ELF-1 (cell line): ENCODE results near the gene PGM2L1.
"Not testable (repeated sequence)": the region's sequence is repeated elsewhere in the genome, so short reads cannot be mapped to it uniquely, and the experiment has no call there.

Experiments
- DNase-seq: peaks from one replicate; pipeline ENCODE4 v3.0.0-alpha.2; 2016; ENCODE audit warnings: low read depth, low spot score

PGM2L1 gene

GRCh38 chr11:74400606-74401005 lies 2.4 kb upstream of the PGM2L1 start:
- no peak for DNase-seq

- DNase-seq: peak; percentile 63
Observed at GRCh38 chr11:74397501-74398243, 561 bp downstream of the PGM2L1 start.

- DNase-seq: no peak
Observed at GRCh38 chr11:74392256-74392655, 6.0 kb downstream of the PGM2L1 start.

GRCh38 chr11:74391193-74391592 lies 7.0 kb downstream of the PGM2L1 start:
- no peak for DNase-seq

- no peak for DNase-seq
Observed at GRCh38 chr11:74390697-74391096, 7.5 kb downstream of the PGM2L1 start.

GRCh38 chr11:74388678-74389327 lies 9.4 kb downstream of the PGM2L1 start:
- no peak for DNase-seq

GRCh38 chr11:74384641-74385040 lies 13.6 kb downstream of the PGM2L1 start:
- no peak for DNase-seq

- no peak for DNase-seq
Observed at GRCh38 chr11:74380746-74381439, 17.3 kb downstream of the PGM2L1 start.

- no peak for DNase-seq
Observed at GRCh38 chr11:74377689-74378088, 20.5 kb downstream of the PGM2L1 start.

GRCh38 chr11:74373382-74373781 lies 24.9 kb downstream of the PGM2L1 start:
- no peak for DNase-seq

GRCh38 chr11:74371269-74372052 lies 26.8 kb downstream of the PGM2L1 start:
- no peak for DNase-seq

- no peak for DNase-seq
Observed at GRCh38 chr11:74370123-74370522, 28.1 kb downstream of the PGM2L1 start.

- no peak for DNase-seq
Observed at GRCh38 chr11:74367881-74368280, 30.4 kb downstream of the PGM2L1 start.

- DNase-seq: peak; percentile 51
Observed at GRCh38 chr11:74366576-74366975, 31.7 kb downstream of the PGM2L1 start.

- not testable (repeated sequence) for DNase-seq
Observed at GRCh38 chr11:74365805-74366204, 32.4 kb downstream of the PGM2L1 start.

- no peak for DNase-seq
Observed at GRCh38 chr11:74357449-74357848, 40.8 kb downstream of the PGM2L1 start.

- no peak for DNase-seq
Observed at GRCh38 chr11:74355626-74356025, 42.6 kb downstream of the PGM2L1 start.

GRCh38 chr11:74354036-74354435 lies 44.2 kb downstream of the PGM2L1 start:
- DNase-seq: no peak

- no peak for DNase-seq
Observed at GRCh38 chr11:74347381-74347780, 50.9 kb downstream of the PGM2L1 start.

- no peak for DNase-seq
Observed at GRCh38 chr11:74345420-74345819, 52.8 kb downstream of the PGM2L1 start.

- no peak for DNase-seq
Observed at GRCh38 chr11:74341921-74342320, 56.3 kb downstream of the PGM2L1 start.

- DNase-seq: no peak
Observed at GRCh38 chr11:74339619-74340018, 58.6 kb downstream of the PGM2L1 start.
